HG03045 (cell line): ENCODE measurements around the gene SCUBE1.
A peak's percentile ranks its signal among the peaks of the same experiment; 100 is the strongest.

Experiments
- ATAC-seq: cut with Tn5 transposase; IDR thresholded peaks from one replicate; pipeline ENCODE4 v1.9.1; 2021; ENCODE audit warnings: mild to moderate bottlenecking, moderate library complexity; ENCODE audit not compliant: unreplicated experiment

The SCUBE1 gene

GRCh38 chr22:43202756-43203410, 140.3 kb downstream of the SCUBE1 start:
- no peak for ATAC-seq

- ATAC-seq: no peak
Observed at GRCh38 chr22:43202326-43202725, 140.8 kb downstream of the SCUBE1 start.

- ATAC-seq: no peak
Observed at GRCh38 chr22:43201486-43202219, 141.5 kb downstream of the SCUBE1 start.

DNA sequence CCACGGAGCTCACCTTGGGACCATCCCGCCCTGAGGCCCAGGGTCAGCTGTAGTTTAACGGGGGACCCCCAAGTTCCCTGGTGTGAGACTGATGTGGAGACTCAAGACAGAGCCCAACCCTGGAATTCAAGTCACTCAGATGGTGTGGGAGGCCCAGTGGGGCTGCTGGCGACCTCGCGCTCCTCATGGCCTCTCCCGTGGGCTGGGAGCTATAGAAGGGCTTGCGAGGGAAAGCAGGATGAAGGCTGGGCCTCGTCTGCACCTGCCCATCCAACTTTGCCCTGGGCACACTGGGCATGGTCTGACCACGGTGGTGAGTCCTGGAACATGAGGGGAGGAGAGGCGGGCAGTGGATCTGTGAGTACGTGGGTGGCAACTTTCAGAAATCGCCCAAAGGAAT, 142.6 kb downstream of the SCUBE1 start:
- no peak for ATAC-seq

GRCh38 chr22:43200031-43200430, 143.1 kb downstream of the SCUBE1 start:
- ATAC-seq: no peak

GRCh38 chr22:43199541-43199940, 143.6 kb downstream of the SCUBE1 start:
- ATAC-seq: no peak

DNA sequence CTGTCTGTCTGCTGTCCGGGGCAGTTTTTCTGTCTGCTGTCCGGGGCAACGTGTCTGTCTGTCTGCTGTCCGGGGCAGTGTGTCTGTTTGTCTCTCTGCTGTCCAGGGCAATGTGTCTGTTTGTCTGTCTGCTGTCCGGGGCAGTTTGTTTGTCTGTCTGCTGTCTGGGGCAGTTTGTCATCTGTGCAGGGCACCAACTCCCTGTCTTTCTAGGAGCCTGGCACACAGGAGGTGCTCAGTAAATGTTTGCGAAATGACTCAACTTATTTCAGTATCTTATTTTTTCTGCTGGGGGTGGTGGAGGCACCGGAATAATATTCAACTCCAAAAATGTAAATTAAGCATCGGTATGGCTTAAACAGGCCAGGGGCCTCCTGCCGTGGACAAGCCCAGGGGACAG, 144.2 kb downstream of the SCUBE1 start:
- no peak for ATAC-seq

DNA sequence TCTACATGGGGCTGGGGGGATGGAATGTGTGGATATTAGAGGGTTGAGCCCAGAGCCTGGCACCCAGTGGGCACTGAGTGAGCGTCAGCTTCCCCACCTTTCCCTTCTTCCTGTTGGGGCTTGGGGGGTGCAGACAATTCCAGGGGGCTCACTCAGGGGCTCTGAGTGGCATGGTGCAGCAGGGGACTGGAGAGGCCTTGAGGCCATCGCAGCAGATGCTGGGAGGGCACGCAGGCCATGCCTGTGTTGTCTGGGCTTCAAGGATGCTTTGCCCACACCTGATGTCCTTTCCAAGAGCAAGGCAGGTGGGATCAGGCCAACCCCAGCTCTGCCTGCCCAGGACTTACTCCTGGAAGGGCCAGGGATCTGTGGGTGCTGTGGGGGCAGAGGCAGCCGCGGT, 145.0 kb downstream of the SCUBE1 start:
- no peak for ATAC-seq

DNA sequence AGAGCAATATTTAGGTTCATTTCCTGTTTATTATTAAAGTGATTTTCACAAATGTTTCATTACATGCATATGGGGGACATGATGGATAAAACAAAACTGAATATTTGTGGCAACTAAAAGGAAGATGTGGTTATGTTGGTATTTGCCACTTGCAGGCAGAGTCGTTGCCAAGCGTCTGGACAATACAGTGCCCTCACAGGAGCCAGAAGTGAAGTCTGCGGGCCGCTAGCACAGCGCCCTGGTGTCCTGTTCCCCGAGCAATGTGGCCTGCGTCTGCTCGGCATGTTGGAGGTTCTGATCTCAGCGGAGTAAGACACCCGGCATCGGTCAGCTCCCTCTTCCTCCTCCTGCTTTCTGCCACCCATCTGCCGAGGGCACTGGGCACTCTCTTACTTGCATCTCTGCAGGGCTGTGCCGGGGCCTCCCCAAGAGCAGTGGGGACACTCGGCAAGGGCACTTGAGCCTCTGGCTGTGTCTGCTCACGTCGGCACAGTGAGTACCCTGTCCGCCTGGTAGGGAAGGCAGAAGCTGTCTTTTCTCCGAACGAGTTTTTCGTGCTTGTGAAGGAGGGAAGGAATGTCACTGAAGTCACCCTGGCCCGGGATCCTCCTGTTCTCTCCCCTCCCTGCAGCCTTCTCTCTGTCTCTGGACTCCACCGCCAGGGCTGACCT, 145.8 kb downstream of the SCUBE1 start:
- no peak for ATAC-seq

DNA sequence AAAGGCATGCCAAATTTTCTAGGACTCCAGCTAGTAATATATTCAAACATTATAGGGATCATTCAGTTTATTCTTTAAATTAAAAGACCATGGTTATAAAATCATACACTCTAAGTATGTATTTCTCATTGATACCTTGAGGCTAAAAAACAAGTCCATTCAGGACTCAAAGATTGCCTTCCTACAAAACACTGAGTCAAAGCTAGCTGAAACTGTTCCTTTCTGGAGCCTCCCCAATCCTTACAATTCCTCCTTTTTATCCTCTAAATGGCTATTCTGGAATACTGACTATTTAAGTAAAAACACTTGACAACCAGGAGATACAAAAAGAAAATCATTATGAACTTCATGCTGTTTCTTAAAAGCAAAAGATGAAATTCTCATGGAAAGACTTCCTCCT, 151.3 kb downstream of the SCUBE1 start:
- ATAC-seq: no peak

DNA sequence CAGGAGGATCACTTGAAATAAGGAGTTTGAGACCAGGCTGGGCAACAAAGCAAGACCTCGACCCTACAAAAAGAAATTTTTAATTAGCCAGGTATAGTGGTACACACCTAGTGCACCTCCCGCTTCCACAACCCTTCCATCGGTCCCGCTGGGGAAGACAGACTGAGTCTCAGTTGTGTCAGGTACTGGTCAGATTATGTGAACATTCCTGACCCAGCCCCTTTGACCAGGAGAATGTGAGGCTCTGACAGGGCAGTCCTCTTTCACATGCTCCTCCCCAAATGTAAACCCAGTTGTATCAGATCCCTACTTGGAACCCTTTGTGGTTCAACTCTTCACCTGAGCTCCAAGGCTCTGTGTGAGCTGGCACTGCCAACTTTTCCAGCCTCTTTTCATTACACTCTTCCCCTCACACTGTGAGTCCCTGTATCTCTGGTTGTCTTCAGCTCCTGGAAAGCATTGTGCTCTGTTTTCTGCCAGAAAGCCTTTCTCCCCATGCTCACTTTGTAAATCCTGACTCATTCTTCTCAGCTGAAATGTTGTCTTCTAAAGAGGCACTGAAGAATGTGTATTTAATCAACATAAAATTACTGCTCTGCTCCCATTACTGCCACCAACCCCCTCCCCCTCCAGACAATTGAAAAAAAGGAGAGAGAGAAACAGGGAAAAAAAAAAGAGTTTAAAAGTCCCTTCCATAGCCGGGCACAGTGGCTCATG, 154.2 kb downstream of the SCUBE1 start:
- ATAC-seq: no peak

GRCh38 chr22:43187171-43188099, 155.7 kb downstream of the SCUBE1 start:
- ATAC-seq: peak; percentile 81

- ATAC-seq: peak; percentile 52
Observed at GRCh38 chr22:43186272-43187170, 156.7 kb downstream of the SCUBE1 start, which contains the start of gene TTLL12. TTLL12 (minus strand) TSS chr22:43187134; CDS start chr22:43187069, 65 bp downstream.

DNA sequence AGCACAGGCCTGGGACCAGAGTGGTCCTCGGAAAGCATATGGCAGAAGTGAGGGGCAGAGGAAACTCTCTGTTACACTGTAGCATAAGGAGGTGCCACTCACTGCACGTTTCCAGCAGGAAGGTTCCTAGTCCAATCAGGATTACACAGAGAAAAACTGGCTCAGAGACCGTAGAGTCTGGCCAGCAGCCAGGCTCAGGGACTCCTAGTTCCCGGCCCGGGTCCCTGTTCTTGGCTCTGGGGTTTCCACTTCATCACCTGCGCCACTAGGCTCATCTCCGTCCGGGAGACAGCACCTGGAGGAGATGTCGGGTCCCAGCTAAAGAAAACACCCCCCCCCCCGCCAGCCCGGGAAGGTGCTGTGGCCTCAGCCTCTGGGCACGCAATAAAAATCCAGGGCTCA, 157.3 kb downstream of the SCUBE1 start:
- ATAC-seq: no peak

DNA sequence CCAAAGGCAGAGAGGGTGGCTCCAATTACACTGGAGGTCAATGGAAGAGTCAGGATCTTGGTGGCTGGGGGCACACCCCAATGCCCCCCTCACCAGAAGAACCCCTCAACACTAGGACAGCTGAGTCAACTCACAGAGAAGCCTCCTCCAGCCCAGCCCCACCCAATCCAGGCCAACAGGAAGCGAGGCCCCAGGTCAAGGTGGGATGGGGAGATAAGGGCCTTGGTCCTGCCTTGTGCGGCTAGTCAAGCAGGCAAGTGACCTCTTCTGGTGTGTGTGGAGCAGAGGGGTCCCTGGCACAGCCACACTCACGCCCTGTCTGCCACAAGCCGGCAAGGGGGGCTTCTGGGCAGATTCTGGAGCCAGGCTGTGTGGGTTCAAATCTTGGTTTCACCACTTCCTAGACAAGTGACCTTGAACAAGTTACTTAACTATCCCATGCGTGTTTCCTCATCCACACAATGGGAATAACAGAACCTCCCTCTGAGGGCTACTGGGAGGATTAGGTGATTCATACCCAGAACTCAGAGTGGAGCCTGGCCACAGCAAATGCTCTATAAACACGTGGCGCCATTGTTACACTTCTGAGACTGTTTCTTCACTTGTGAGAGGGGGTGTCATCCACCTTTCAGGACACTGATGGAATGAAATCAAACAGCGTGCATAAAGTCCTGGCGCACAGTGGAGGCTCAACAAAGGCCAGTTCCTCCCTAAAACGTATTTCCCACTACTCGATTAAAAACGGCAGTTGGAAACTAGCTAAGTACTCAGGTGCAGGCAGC, 159.5 kb downstream of the SCUBE1 start:
- ATAC-seq: no peak

- no peak for ATAC-seq
Observed at GRCh38 chr22:43182726-43183125, 160.4 kb downstream of the SCUBE1 start.

GRCh38 chr22:43182118-43182517, 161.1 kb downstream of the SCUBE1 start:
- ATAC-seq: no peak

GRCh38 chr22:43181321-43182076, 161.7 kb downstream of the SCUBE1 start:
- no peak for ATAC-seq
